HL-60/S4 treated with phorbol 12-myristate 13-acetate at 8.2 ng/mL for 4 days and 3 days (cell line): Measurements from ENCODE around the gene ZEB1.

Experiments used
- in situ Hi-C: fragments of 300-500 bp; cut with MboI; formaldehyde crosslinking; loops from 2 replicates; pipeline ENCODE4 v1.15.0; 2022; ENCODE audit warnings: low sequenced_read_pairs

The ZEB1 gene

DNA sequence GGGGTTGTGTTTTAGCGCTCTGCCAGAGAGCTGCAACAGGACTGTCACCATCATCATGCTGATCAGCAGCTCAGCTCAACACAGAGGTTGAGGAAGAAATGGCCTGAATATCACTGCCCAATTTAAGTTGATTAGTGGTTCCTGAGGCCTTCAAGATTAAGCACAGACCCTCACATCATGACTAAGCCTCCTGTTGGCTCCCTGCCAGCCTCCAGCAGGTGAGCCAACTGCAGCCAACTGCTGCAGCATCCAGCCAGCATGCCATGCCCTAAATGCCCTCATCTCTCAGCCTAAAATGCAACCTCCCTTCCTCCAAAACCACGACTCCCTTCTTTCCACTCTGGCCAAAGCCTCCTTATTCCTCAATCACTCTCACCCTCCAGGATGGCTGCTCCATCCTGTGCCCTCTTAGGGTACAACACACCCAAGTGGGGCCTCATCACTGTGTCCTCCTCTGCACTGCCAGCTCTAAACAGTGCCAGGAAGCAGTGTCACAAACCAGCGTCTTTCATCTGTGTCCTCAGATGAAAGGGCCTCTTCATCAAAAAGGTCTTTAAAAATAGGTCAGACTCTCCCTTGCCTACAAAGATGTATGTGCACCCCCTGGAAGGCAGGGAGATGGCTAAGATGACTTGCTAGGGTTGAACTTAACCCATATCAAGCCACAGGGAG is 259.3 kb downstream of the ZEB1 start:
- in situ Hi-C loops: no loop called here

DNA sequence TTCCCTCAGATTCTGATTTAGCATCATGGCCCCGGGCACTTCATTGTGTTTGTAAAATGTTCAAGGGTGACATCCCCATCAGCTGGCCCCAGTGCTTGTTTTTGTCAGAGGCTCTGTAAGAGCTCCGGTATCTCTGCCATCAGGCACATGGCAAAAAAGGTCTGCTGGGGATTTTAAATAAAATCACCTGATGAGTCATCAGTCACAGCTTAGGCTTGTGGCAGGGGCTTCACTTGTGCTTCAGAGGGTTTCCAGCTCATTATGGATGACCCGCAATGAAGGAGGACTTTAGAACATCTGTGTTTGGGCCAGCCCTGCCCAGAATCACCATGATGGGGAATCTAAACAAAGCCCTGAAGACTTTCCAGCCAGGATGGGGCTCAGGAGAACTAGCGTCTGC is 259.9 kb downstream of the ZEB1 start:
- in situ Hi-C loops: no loop called here
